HG02759 (cell line): ENCODE results near the gene POLR3GL.

Source experiments
- ATAC-seq: cut with Tn5 transposase; IDR thresholded peaks from one replicate; pipeline ENCODE4 v1.9.1; 2021; ENCODE audit warnings: mild to moderate bottlenecking, moderate library complexity; ENCODE audit not compliant: unreplicated experiment

POLR3GL gene

GRCh38 chr1:145990249-145990855, 25.9 kb downstream of the POLR3GL start:
- ATAC-seq: no peak

- ATAC-seq: no peak
These were observed 27.4 kb downstream of the POLR3GL start for GRCh38 chr1:145991735-145992412.

- ATAC-seq: no peak
These were observed 28.0 kb downstream of the POLR3GL start for GRCh38 chr1:145992502-145992936.

- ATAC-seq: no peak
These were observed 28.6 kb downstream of the POLR3GL start for GRCh38 chr1:145992958-145993617.

DNA sequence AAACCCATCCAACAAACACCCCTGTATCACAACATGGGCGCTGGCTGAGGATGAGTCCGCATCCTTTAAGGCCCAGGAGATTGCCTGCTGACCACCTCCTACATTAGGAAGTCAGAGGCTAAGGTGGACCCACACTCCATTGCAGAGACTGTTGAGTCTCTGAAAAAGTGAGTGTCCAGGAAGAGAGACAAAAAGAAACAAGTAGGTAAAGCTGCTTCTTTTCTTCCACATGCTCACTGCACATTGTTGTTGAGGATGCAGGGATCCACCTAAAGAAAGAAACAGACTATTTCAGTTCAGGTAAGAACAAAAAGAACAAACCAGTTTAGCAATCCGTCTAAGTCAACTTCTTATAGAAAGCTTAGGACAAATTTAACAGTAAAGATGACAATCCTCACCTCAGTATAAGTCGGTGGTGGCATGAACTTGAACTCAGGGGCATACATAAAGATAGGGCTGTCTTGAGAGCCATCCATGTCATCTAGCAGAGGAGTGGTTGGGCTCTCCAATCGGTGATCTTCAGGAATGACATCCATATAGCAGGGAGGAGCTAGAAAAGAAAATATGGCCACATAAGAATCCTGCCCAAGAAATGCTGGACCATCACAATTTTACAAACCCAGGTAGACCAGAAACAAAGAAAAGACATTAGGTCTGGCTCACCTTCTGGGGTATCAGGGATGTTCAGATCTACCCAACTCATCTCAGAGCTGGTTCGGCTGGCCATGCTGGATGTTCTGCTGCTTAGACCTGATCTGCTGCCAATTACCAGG, 29.3 kb downstream of the POLR3GL start:
- no peak for ATAC-seq

DNA sequence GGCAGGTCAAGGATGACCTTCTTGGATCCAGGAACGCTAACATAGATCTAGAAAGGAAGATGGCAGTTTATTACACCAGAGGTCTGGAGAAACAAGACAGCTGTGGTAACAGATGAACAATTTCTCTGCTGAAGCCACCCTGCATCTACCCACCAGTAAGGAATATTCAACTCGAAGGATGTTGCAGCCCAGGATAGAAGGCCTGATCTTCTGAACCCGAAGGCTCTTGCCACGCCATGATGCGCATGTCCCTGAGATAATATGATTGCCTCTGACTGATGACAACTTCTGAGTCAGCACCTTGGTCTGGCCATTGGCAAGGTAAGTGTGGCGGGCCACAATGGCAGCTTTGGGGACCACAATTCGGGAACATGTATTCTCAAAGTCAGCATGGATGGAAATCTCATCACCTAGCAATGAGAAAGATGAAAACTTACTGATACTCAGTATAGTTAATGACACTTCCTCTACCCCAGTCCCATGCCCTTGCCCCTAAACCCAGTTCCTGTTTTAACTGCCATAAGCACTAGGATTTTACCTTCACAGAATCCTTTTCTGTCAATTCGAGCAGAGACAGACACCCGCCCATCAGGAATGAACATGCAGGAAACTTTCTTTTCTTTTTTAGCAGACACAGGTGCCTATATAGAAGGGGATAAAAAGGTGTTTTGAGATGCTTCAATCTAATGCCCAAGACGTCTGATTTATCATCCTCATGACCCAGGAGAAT, 30.1 kb downstream of the POLR3GL start:
- ATAC-seq: no peak

GRCh38 chr1:145995148-145995881, 30.8 kb downstream of the POLR3GL start:
- ATAC-seq: no peak

- no peak for ATAC-seq
These were observed 31.5 kb downstream of the POLR3GL start for GRCh38 chr1:145995964-145996432.

DNA sequence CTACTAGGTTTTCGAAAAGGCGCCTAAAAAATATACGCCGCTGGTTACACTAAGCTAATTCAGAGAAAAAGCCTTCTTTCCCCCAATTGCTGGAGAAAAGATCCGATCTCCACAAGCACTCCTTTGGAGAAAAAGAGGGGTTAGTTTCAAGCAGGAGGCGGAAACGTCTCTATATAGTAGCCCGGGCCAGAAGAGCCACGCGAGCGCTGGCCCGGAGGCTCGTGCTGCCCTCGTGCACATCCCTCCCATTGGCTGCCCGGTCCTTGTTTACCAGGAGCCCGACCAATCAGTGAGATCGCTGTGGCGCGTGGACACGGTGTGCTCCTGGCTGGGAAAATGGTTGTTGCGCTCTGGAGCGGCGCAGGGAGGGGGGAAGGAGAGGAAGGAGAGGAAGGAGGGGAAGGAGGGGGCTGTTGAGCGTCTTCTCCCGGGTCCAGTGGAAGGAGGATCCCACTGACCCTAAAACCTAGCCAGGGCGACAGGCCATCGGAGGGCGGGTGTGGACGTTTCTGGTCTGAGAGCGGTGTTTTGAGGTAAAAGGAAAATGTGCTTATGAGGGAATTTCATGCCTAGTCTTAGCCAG, 32.0 kb downstream of the POLR3GL start, which contains the start of gene TXNIP:
TSS of gene TXNIP (minus strand) at position 147 of the 583 bp plus-strand sequence. CDS start 313 bp downstream, outside the sequence.
- peak; percentile 94 for ATAC-seq

GRCh38 chr1:145997016-145997717, 32.7 kb downstream of the POLR3GL start:
- peak; percentile 33 for ATAC-seq

DNA sequence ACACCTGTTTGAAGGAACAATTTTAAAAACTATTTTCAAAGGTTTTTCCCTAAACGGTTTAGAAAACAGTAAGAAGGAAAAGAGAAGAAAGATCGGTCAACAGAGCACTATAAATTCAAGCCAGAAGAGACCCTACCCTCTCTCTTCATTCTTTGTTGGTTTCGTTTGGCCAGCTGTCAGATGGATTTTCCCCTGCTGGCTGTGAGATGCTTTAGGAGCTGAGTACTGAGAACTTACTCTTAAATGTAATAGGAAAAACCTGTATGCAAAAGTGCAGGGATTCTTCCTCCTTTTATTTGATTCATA, 33.2 kb downstream of the POLR3GL start:
- no peak for ATAC-seq

DNA sequence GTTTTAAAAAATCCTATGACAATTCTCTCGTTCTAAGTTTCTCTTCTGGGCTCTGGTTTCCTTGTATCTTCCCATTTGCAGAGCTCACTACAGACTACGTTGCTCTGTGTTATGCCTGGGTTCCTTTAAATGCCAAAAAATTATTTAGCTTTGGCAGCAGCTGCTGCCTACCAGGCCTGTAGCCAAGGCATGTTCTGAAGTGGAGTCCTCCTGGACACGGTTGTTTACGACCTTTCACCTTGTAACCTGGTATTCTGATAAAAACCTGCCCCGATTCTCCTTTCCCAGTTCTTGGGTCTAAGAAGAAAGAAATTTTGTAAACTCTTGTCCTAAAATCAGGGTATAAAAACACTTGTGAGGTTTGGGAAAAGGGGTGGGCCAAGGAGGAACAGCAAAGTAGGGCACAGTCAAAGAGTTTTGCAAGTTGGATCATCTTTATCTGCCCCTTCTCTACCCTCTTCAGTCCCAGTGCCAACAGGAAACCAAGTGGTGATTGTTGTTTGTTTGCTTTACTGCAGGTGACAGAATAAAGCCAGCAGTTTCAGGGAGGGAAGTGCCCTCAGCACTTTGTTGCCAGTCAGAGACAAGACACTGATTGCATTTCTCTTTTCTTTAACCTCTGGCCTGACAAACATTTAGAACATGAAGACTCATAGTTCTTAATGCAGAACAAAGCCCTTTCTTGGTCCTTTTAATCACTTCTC, 35.0 kb downstream of the POLR3GL start:
- ATAC-seq: no peak

DNA sequence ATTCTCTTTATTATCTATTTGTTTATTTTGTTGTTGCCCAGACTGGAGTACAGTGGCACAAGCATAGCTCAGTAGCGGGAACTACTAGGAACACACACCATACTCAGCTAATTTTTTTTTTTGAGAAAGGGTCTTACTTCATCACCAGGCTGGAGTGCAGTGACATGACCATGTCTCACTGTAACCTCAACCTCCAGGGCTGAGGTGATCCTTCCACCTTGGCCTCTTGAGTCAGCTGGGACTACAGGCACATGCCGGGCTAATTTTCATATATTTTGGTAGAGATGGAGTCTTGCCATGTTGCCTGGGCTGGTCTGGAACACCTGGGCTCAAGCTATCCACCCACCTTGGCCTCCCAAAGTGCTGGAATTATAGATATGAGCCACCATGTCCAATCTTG, 37.2 kb downstream of the POLR3GL start:
- ATAC-seq: no peak

DNA sequence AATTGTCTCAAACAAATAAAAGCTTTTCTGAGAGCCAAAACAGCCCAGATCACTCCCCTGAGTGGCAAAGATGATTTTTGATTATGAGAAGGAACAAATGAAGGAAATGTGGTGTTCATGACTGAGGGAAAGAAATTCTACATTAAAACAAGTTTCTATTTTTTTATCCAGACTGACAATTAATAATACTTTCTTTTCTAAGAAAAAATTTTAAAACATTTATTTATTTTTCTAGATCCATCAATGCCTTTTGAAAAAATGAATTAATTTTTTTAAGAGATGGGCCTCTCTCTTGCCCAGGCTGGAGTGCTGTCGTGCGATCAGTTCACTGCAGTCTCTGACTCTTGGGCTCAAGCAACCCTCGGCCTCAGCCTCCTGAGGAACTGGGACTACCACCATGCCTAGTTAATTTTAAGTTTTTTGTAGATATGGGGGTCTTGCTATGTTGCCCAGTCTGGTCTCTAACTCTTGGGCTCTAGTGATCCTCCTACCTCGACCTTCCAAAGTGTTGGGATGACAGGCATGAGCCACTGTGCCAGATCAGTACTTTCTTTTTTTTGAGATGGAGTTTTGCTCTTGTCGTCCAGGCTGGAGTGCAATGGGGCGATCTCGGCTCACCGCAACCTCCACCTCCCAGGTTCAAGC, 43.1 kb downstream of the POLR3GL start:
- no peak for ATAC-seq

DNA sequence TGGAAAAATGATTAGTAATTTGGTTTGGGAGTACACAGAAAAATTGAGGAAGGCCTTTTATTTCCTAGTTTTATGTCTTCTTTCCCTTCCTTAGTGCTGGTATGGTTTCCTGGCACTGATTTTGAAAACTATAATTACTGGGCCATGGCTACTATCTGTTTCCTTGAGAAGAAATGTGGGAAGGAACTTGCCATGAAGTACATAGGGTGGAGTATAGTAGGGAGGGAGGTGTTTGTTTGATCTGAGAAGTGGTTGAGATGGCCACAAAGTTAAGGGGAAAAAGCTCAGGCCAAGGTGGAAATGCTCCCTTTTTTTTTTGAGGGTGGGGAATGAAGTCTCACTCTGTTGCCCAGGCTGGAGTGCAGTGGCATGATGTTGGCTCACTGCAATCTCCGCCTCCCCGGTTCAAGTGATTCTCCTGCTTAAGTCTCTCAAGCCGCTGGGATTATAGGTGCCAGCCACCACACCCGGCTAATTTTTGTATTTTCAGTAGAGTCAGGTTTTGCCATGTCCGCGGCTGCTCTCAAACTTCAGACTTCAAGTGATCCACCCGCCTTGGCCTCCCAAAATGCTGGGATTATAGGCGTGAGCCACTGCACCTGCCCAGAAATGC, 45.7 kb downstream of the POLR3GL start:
- ATAC-seq: no peak

- no peak for ATAC-seq
These were observed 48.4 kb downstream of the POLR3GL start for GRCh38 chr1:146012703-146013558.

- ATAC-seq: no peak
These were observed 49.1 kb downstream of the POLR3GL start for GRCh38 chr1:146013559-146013922.
